GM23338 (cell line): ENCODE measurements around the gene MOB2. TPM values are rescaled to one million over a fixed set of nuclear protein-coding genes. Genes with fewer than 3 reads are reported as not detected.

Experiments
- ATAC-seq: fragments of 200-7000 bp; cut with Tn5 transposase; 3 replicates; pipeline ENCODE4 v1.9.1; 2020
- DNase-seq: peaks from one replicate; pipeline ENCODE4 v3.0.0-alpha.2; 2015; ENCODE audit warnings: low spot score
- H2AFZ ChIP-seq: fragments of 200-600 bp; sonication (generic); 2 replicates; pipeline ENCODE4 v1.8.0; 2016; ENCODE audit warnings: antibody characterized with exemption, mild to moderate bottlenecking, moderate library complexity
- H3F3A ChIP-seq: fragments of 200-600 bp; sonication (generic); replicated peaks from 2 replicates; pipeline ENCODE4 v1.8.0; 2017; ENCODE audit warnings: antibody characterized with exemption, mixed run types, low read depth
- H3K27ac ChIP-seq: fragments of 200-600 bp; sonication (generic); 2 replicates; pipeline ENCODE4 v1.6.1; 2016; ENCODE audit warnings: low read depth
- H3K27me3 ChIP-seq: fragments of 200-600 bp; sonication (generic); 2 replicates; pipeline ENCODE4 v1.8.0; 2016; ENCODE audit warnings: mild to moderate bottlenecking, mixed run types, moderate library complexity; ENCODE audit not compliant: insufficient read depth
- H3K36me3 ChIP-seq: fragments of 200-600 bp; sonication (generic); 2 replicates; pipeline ENCODE4 v1.8.0; 2016; ENCODE audit warnings: mild to moderate bottlenecking; ENCODE audit not compliant: insufficient read depth
- H3K4me1 ChIP-seq: fragments of 200-600 bp; sonication (generic); 2 replicates; pipeline ENCODE4 v1.8.0; 2016; ENCODE audit warnings: mild to moderate bottlenecking, moderate library complexity; ENCODE audit not compliant: insufficient read depth
- H3K4me2 ChIP-seq: fragments of 200-600 bp; sonication (generic); 2 replicates; pipeline ENCODE4 v1.7.1; 2017; ENCODE audit warnings: mixed run types
- H3K4me3 ChIP-seq: fragments of 200-600 bp; sonication (generic); 2 replicates; pipeline ENCODE4 v1.6.1; 2016; ENCODE audit warnings: mixed run types
- H3K79me2 ChIP-seq: fragments of 200-600 bp; sonication (generic); replicated peaks from 2 replicates; pipeline ENCODE4 v1.8.0; 2017; ENCODE audit warnings: mild to moderate bottlenecking; ENCODE audit not compliant: insufficient read depth
- H3K9me2 ChIP-seq: fragments of 200-600 bp; sonication (generic); 2 replicates; pipeline ENCODE4 v1.8.0; 2017; ENCODE audit not compliant: insufficient read depth
- H4K20me1 ChIP-seq: fragments of 200-600 bp; sonication (generic); replicated peaks from 2 replicates; pipeline ENCODE4 v1.8.0; 2017; ENCODE audit warnings: mild to moderate bottlenecking; ENCODE audit not compliant: insufficient read depth
- H3K27ac Mint-ChIP-seq: 2 replicates; pipeline ENCODE4 v1.8.0; 2020; ENCODE audit warnings: inconsistent platforms, mild to moderate bottlenecking, moderate library complexity, mixed read lengths
- H3K27me3 Mint-ChIP-seq: 3 replicates; pipeline ENCODE4 v1.8.0; 2022; ENCODE audit warnings: low read depth, mild to moderate bottlenecking, moderate library complexity, mixed read lengths, inconsistent platforms; ENCODE audit not compliant: insufficient read depth, poor library complexity
- H3K36me3 Mint-ChIP-seq: 3 replicates; pipeline ENCODE4 v1.8.0; 2021; ENCODE audit warnings: low read depth, mild to moderate bottlenecking, inconsistent platforms, moderate library complexity, mixed read lengths
- H3K4me1 Mint-ChIP-seq: 3 replicates; pipeline ENCODE4 v1.8.0; 2020; ENCODE audit warnings: mild to moderate bottlenecking, inconsistent platforms, mixed read lengths
- H3K4me3 Mint-ChIP-seq: 3 replicates; pipeline ENCODE4 v1.8.0; 2021; ENCODE audit warnings: moderate library complexity, mild to moderate bottlenecking, inconsistent platforms, mixed read lengths
- H3K9me3 Mint-ChIP-seq: 3 replicates; pipeline ENCODE4 v1.8.0; 2020; ENCODE audit warnings: moderate library complexity, mild to moderate bottlenecking, inconsistent platforms, mixed read lengths
- CREB1 ChIP-seq: fragments of 250-450 bp; sonication (Bioruptor Pico); IDR thresholded peaks from 2 replicates; pipeline ENCODE4 v1.5.0; 2020; ENCODE audit warnings: low read depth, mild to moderate bottlenecking, moderate library complexity
- EZH2 ChIP-seq: fragments of 200-600 bp; sonication (generic); IDR thresholded peaks from one replicate; pipeline ENCODE4 v1.8.0; 2017; ENCODE audit warnings: antibody characterized with exemption, mild to moderate bottlenecking, low read depth; ENCODE audit not compliant: unreplicated experiment
- EZH2phosphoT487 ChIP-seq: fragments of 200-600 bp; sonication (generic); IDR thresholded peaks from one replicate; pipeline ENCODE4 v1.8.1; 2018; ENCODE audit warnings: antibody characterized with exemption; ENCODE audit not compliant: unreplicated experiment
- JUNB ChIP-seq: IDR thresholded peaks from one replicate; pipeline ENCODE4 v1.6.1; 2016; ENCODE audit warnings: antibody characterized with exemption; ENCODE audit not compliant: unreplicated experiment
- NANOG ChIP-seq: IDR thresholded peaks from 2 replicates; pipeline ENCODE4 v1.6.1; 2016; ENCODE audit warnings: antibody characterized with exemption, borderline replicate concordance
- POLR2AphosphoS5 ChIP-seq: IDR thresholded peaks from 2 replicates; pipeline ENCODE4 v1.6.1; 2016; ENCODE audit warnings: antibody characterized with exemption, low read depth
- STAT1 ChIP-seq: IDR thresholded peaks from one replicate; pipeline ENCODE4 v1.6.1; 2016; ENCODE audit warnings: antibody characterized with exemption; ENCODE audit not compliant: unreplicated experiment
- ZNF114 ChIP-seq: fragments of 250-450 bp; sonication (Bioruptor Pico); IDR thresholded peaks from 2 replicates; pipeline ENCODE4 v1.5.0; 2020; ENCODE audit warnings: mild to moderate bottlenecking, moderate library complexity
- ZNF331 ChIP-seq: fragments of 250-450 bp; sonication (Bioruptor Pico); IDR thresholded peaks from 2 replicates; pipeline ENCODE4 v1.5.0; 2020; ENCODE audit warnings: low read depth, mild to moderate bottlenecking, moderate library complexity
- polyA plus RNA-seq: library from polyadenylated mRNA; unstranded; fragments of >200 nt; fragmentation: Nextera tagmentation; extraction: Ambion mirVana; gene quantifications from 2 replicates; pipeline ENCODE4 v1.2.1, GENCODE V29; 2016
- total RNA-seq: library from RNA; depleted of rRNA; stranded (reverse); fragments of >200 nt; shearing (Covaris generic); gene quantifications from 2 replicates; pipeline ENCODE4 v1.2.3, GENCODE V29; 2014
- TF ChIP-seq, protein P1 (sequence below): IDR thresholded peaks from 2 replicates; pipeline ENCODE4 v1.6.1; 2016; ENCODE audit warnings: antibody characterized with exemption
- TF ChIP-seq, protein P2 (sequence below): IDR thresholded peaks from one replicate; pipeline ENCODE4 v1.6.1; 2018; ENCODE audit warnings: antibody characterized with exemption; ENCODE audit not compliant: unreplicated experiment
- TF ChIP-seq, protein P3 (sequence below), 2 experiments: fragments of 200-600 bp in 1 of 2; sonication (generic) in 1 of 2; conservative IDR thresholded peaks; 2 replicates each; pipeline versions ENCODE4 v1.5.1 to v1.6.1; 2016 to 2017; ENCODE audit warnings: antibody characterized with exemption in 2 of 2, low read depth in 2 of 2, mild to moderate bottlenecking in 2 of 2, moderate library complexity in 1 of 2
- TF ChIP-seq, protein P4 (sequence below): fragments of 250-450 bp; sonication (Bioruptor Pico); IDR thresholded peaks from 2 replicates; pipeline ENCODE4 v1.5.0; 2020; ENCODE audit warnings: mild to moderate bottlenecking, moderate library complexity

Gene MOB2
- total and polyA plus RNA-seq, 2 experiments from 2014 or later: 10.1 to 19.7 TPM

DNA sequence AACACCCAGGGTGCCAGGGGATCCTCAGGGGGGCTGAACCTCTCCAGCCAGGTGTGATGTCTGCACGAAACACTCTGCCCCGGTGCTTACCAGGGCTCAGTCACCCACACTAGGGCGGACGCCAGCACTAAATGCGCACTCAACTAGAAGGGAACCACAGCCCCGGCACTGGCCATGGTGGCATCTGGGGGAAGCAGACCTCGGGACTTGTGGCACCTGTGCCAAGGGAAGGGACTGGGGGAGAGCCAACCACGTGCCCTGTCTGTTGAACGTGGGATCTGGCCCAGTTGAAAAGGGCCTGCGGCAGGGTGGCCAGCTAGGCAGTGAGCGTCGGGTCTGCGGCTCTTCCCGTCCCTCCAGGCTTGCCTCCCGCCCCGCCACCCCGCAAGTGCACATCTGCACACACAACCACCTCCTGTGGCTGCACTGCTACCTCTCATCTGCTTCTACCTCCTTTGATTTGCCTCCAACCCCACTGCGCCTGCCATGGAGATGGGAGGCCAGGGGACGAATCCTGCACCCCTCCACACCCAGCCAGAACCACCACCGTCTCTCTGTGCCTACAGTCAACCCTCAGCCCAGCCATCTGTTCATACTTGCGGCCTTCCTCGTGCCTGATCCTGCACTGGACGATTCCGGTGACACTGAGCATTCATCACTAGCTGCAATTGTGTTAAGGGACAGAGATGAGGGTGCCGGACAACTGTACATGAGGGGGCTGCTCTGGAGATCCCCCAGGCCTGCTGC is 15.0 kb upstream of the MOB2 start:
- Mint-ChIP-seq H3K4me1 (peaks cover 19% of the 10 kb centered on the region), H3K36me3 (peaks cover 5% of the 10 kb centered on the region), H3K27ac (no peak overlapping the region), H3K9me3 (peaks cover 5% of the 10 kb centered on the region; the same call in 2 of the 3 replicates), H3K27me3 (peaks cover 13% of the 10 kb centered on the region), H3K4me3 (no peak overlapping the region; the same call in 2 of the 3 replicates)
- Histone ChIP-seq H4K20me1 (0 out of 2 replicates have a peak, but pooled peaks cover 4% of the 10 kb centered on the region), H3K4me2 (no peak overlapping the region), H3K36me3 (no peaks in the 10 kb centered on the region), H3K4me1 (no peaks in the 10 kb centered on the region; the same call in 1 of the 2 replicates), H3K27me3 (no peaks in the 10 kb centered on the region), H2AFZ (no peak overlapping the region), H3K4me3 (no peak overlapping the region), H3F3A (no peaks in the 10 kb centered on the region), H3K79me2 (peaks cover 29% of the 10 kb centered on the region), H3K9me2 (no peaks in the 10 kb centered on the region), H3K27ac (no peak overlapping the region)
- ATAC-seq (no peak), DNase-seq (no peak)
- TF ChIP-seq ZNF331: no peak
- TF ChIP-seq EZH2: no peak
- TF ChIP-seq NANOG: no peak
- TF ChIP-seq, protein P1, sequence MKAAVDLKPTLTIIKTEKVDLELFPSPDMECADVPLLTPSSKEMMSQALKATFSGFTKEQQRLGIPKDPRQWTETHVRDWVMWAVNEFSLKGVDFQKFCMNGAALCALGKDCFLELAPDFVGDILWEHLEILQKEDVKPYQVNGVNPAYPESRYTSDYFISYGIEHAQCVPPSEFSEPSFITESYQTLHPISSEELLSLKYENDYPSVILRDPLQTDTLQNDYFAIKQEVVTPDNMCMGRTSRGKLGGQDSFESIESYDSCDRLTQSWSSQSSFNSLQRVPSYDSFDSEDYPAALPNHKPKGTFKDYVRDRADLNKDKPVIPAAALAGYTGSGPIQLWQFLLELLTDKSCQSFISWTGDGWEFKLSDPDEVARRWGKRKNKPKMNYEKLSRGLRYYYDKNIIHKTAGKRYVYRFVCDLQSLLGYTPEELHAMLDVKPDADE: no peak
- no peak for TF ChIP-seq EZH2phosphoT487
- TF ChIP-seq, protein P2, sequence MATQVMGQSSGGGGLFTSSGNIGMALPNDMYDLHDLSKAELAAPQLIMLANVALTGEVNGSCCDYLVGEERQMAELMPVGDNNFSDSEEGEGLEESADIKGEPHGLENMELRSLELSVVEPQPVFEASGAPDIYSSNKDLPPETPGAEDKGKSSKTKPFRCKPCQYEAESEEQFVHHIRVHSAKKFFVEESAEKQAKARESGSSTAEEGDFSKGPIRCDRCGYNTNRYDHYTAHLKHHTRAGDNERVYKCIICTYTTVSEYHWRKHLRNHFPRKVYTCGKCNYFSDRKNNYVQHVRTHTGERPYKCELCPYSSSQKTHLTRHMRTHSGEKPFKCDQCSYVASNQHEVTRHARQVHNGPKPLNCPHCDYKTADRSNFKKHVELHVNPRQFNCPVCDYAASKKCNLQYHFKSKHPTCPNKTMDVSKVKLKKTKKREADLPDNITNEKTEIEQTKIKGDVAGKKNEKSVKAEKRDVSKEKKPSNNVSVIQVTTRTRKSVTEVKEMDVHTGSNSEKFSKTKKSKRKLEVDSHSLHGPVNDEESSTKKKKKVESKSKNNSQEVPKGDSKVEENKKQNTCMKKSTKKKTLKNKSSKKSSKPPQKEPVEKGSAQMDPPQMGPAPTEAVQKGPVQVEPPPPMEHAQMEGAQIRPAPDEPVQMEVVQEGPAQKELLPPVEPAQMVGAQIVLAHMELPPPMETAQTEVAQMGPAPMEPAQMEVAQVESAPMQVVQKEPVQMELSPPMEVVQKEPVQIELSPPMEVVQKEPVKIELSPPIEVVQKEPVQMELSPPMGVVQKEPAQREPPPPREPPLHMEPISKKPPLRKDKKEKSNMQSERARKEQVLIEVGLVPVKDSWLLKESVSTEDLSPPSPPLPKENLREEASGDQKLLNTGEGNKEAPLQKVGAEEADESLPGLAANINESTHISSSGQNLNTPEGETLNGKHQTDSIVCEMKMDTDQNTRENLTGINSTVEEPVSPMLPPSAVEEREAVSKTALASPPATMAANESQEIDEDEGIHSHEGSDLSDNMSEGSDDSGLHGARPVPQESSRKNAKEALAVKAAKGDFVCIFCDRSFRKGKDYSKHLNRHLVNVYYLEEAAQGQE: no peak
- no peak for TF ChIP-seq CREB1 (CRISPR knock-in tag)
- TF ChIP-seq STAT1: no peak
- TF ChIP-seq JUNB: no peak
- TF ChIP-seq ZNF114 (CRISPR knock-in tag): no peak
- TF ChIP-seq, protein P3, sequence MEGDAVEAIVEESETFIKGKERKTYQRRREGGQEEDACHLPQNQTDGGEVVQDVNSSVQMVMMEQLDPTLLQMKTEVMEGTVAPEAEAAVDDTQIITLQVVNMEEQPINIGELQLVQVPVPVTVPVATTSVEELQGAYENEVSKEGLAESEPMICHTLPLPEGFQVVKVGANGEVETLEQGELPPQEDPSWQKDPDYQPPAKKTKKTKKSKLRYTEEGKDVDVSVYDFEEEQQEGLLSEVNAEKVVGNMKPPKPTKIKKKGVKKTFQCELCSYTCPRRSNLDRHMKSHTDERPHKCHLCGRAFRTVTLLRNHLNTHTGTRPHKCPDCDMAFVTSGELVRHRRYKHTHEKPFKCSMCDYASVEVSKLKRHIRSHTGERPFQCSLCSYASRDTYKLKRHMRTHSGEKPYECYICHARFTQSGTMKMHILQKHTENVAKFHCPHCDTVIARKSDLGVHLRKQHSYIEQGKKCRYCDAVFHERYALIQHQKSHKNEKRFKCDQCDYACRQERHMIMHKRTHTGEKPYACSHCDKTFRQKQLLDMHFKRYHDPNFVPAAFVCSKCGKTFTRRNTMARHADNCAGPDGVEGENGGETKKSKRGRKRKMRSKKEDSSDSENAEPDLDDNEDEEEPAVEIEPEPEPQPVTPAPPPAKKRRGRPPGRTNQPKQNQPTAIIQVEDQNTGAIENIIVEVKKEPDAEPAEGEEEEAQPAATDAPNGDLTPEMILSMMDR (conservative IDR thresholded peaks at IDR 0.05; ENCODE audit: low read depth in 2 of 2): no peak
- no peak for TF ChIP-seq POLR2AphosphoS5
- TF ChIP-seq, protein P4, sequence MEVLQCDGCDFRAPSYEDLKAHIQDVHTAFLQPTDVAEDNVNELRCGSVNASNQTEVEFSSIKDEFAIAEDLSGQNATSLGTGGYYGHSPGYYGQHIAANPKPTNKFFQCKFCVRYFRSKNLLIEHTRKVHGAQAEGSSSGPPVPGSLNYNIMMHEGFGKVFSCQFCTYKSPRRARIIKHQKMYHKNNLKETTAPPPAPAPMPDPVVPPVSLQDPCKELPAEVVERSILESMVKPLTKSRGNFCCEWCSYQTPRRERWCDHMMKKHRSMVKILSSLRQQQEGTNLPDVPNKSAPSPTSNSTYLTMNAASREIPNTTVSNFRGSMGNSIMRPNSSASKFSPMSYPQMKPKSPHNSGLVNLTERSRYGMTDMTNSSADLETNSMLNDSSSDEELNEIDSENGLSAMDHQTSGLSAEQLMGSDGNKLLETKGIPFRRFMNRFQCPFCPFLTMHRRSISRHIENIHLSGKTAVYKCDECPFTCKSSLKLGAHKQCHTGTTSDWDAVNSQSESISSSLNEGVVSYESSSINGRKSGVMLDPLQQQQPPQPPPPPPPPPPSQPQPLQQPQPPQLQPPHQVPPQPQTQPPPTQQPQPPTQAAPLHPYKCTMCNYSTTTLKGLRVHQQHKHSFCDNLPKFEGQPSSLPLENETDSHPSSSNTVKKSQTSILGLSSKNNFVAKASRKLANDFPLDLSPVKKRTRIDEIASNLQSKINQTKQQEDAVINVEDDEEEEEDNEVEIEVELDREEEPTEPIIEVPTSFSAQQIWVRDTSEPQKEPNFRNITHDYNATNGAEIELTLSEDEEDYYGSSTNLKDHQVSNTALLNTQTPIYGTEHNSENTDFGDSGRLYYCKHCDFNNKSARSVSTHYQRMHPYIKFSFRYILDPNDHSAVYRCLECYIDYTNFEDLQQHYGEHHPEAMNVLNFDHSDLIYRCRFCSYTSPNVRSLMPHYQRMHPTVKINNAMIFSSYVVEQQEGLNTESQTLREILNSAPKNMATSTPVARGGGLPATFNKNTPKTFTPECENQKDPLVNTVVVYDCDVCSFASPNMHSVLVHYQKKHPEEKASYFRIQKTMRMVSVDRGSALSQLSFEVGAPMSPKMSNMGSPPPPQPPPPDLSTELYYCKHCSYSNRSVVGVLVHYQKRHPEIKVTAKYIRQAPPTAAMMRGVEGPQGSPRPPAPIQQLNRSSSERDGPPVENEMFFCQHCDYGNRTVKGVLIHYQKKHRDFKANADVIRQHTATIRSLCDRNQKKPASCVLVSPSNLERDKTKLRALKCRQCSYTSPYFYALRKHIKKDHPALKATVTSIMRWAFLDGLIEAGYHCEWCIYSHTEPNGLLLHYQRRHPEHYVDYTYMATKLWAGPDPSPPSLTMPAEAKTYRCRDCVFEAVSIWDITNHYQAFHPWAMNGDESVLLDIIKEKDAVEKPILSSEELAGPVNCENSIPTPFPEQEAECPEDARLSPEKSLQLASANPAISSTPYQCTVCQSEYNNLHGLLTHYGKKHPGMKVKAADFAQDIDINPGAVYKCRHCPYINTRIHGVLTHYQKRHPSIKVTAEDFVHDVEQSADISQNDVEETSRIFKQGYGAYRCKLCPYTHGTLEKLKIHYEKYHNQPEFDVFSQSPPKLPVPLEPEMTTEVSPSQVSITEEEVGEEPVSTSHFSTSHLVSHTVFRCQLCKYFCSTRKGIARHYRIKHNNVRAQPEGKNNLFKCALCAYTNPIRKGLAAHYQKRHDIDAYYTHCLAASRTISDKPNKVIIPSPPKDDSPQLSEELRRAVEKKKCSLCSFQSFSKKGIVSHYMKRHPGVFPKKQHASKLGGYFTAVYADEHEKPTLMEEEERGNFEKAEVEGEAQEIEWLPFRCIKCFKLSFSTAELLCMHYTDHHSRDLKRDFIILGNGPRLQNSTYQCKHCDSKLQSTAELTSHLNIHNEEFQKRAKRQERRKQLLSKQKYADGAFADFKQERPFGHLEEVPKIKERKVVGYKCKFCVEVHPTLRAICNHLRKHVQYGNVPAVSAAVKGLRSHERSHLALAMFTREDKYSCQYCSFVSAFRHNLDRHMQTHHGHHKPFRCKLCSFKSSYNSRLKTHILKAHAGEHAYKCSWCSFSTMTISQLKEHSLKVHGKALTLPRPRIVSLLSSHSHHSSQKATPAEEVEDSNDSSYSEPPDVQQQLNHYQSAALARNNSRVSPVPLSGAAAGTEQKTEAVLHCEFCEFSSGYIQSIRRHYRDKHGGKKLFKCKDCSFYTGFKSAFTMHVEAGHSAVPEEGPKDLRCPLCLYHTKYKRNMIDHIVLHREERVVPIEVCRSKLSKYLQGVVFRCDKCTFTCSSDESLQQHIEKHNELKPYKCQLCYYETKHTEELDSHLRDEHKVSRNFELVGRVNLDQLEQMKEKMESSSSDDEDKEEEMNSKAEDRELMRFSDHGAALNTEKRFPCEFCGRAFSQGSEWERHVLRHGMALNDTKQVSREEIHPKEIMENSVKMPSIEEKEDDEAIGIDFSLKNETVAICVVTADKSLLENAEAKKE: no peak
